Smooth muscle cell (in vitro differentiated cells): ENCODE results near the gene LMO3. TPM values are rescaled to one million over a fixed set of nuclear protein-coding genes. Genes with fewer than 3 reads are reported as not detected.

ENCODE experiments used
- DNase-seq: peaks from one replicate; lab custom pipeline; 2025; ENCODE audit not compliant: unreplicated experiment; lab: John Stamatoyannopoulos, UW
- H2AFZ ChIP-seq: fragments of 200-600 bp; sonication (generic); 2 replicates; pipeline ENCODE4 v1.6.0; 2016; ENCODE audit warnings: antibody characterized with exemption, low read depth, mild to moderate bottlenecking
- H3F3A ChIP-seq: fragments of 200-600 bp; sonication (generic); 2 replicates; pipeline ENCODE4 v1.6.0; 2017; ENCODE audit warnings: antibody characterized with exemption, low read depth
- H3K27ac ChIP-seq: fragments of 200-600 bp; sonication (generic); 2 replicates; pipeline ENCODE4 v1.5.1; 2016; ENCODE audit warnings: low read depth, mild to moderate bottlenecking
- H3K27me3 ChIP-seq: fragments of 200-600 bp; sonication (generic); 2 replicates; pipeline ENCODE4 v1.6.1; 2016; ENCODE audit warnings: low read depth, mild to moderate bottlenecking
- H3K36me3 ChIP-seq: fragments of 200-600 bp; sonication (generic); 2 replicates; pipeline ENCODE4 v1.5.1; 2016; ENCODE audit warnings: low read depth
- H3K4me1 ChIP-seq: fragments of 200-600 bp; sonication (generic); 2 replicates; pipeline ENCODE4 v1.5.1; 2016; ENCODE audit warnings: low read depth
- H3K4me2 ChIP-seq: fragments of 200-600 bp; sonication (generic); 2 replicates; pipeline ENCODE4 v1.6.0; 2016; ENCODE audit warnings: mild to moderate bottlenecking
- H3K4me3 ChIP-seq: fragments of 200-600 bp; sonication (generic); 2 replicates; pipeline ENCODE4 v1.5.1; 2016; ENCODE audit warnings: mild to moderate bottlenecking
- H3K79me2 ChIP-seq: fragments of 200-600 bp; sonication (generic); 2 replicates; pipeline ENCODE4 v1.6.0; 2016; ENCODE audit warnings: low read depth, mild to moderate bottlenecking
- H3K9ac ChIP-seq: fragments of 200-600 bp; sonication (generic); 2 replicates; pipeline ENCODE4 v1.6.0; 2016; ENCODE audit warnings: low read depth
- H3K9me3 ChIP-seq: fragments of 200-600 bp; sonication (generic); replicated peaks from 2 replicates; pipeline ENCODE4 v1.5.1; 2016; ENCODE audit warnings: low read depth
- H4K20me1 ChIP-seq: fragments of 200-600 bp; sonication (generic); 2 replicates; pipeline ENCODE4 v1.6.0; 2016; ENCODE audit warnings: low read depth
- WGBS: methylation state at CpG from one replicate; pipeline ENCODE4 v1.1.7; 2016; ENCODE audit warnings: low lambda C conversion rate; 5-methylcytosine and 5-hydroxymethylcytosine counted together
- polyA plus RNA-seq: library from polyadenylated mRNA; unstranded; fragments of >200 nt; fragmentation: Nextera tagmentation; extraction: Ambion mirVana; gene quantifications from 2 replicates; pipeline ENCODE4 v1.2.1, GENCODE V29; 2016
- total RNA-seq: library from RNA; depleted of rRNA; stranded (reverse); fragments of >200 nt; gene quantifications from 2 replicates; pipeline ENCODE4 v1.2.3, GENCODE V29; 2014
- TF ChIP-seq, protein P1 (sequence below): fragments of 200-600 bp; sonication (generic); IDR thresholded peaks from 2 replicates; pipeline ENCODE4 v1.5.1; 2017; ENCODE audit warnings: borderline replicate concordance, mild to moderate bottlenecking, antibody characterized with exemption; ENCODE audit not compliant: insufficient read depth, poor library complexity, severe bottlenecking

Gene LMO3
- total and polyA plus RNA-seq, 2 experiments from 2014 or later = 0.22 to 1.3 TPM

DNA sequence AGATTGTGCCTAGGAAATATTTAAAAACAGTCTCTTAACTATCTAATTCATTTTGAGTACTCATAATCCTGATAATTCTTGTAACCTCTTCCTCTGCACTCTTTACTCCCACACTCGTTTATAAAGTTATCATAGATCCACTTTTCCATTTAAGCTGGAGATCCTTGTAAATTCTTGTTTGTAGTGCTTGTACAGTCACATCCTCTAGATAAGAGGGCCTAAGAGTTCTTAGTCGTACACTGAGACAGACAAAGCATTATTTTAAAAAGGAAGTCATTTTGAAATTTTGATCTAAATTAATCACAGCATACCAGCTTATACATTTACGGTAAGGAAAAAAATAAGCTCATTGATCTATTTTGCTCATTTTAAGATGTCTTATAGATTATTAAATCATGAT, 42.5 kb downstream of the LMO3 start:
- peak overlapping the region; percentile 25 for H3K4me2 ChIP-seq
- peaks cover 16% of the 10 kb centered on the region for H3K27me3 ChIP-seq
- no peaks in the 10 kb centered on the region for H3K36me3 ChIP-seq
- no peak overlapping the region for H3K4me3 ChIP-seq
- H2AFZ ChIP-seq = no peak overlapping the region
- no peaks in the 10 kb centered on the region for H3F3A ChIP-seq
- H3K4me1 ChIP-seq = no peaks in the 10 kb centered on the region
- H3K9me3 ChIP-seq = no peaks in the 10 kb centered on the region
- TF ChIP-seq, protein P1, sequence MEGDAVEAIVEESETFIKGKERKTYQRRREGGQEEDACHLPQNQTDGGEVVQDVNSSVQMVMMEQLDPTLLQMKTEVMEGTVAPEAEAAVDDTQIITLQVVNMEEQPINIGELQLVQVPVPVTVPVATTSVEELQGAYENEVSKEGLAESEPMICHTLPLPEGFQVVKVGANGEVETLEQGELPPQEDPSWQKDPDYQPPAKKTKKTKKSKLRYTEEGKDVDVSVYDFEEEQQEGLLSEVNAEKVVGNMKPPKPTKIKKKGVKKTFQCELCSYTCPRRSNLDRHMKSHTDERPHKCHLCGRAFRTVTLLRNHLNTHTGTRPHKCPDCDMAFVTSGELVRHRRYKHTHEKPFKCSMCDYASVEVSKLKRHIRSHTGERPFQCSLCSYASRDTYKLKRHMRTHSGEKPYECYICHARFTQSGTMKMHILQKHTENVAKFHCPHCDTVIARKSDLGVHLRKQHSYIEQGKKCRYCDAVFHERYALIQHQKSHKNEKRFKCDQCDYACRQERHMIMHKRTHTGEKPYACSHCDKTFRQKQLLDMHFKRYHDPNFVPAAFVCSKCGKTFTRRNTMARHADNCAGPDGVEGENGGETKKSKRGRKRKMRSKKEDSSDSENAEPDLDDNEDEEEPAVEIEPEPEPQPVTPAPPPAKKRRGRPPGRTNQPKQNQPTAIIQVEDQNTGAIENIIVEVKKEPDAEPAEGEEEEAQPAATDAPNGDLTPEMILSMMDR = no peak
- H3K79me2 ChIP-seq = no peaks in the 10 kb centered on the region
- H3K9ac ChIP-seq = no peak overlapping the region
- H3K27ac ChIP-seq = peak overlapping the region; percentile 0
- WGBS = 24% methylated on average over 3 of the region's 3 CpGs
- no peaks in the 10 kb centered on the region for H4K20me1 ChIP-seq
- DNase-seq = no peak

DNA sequence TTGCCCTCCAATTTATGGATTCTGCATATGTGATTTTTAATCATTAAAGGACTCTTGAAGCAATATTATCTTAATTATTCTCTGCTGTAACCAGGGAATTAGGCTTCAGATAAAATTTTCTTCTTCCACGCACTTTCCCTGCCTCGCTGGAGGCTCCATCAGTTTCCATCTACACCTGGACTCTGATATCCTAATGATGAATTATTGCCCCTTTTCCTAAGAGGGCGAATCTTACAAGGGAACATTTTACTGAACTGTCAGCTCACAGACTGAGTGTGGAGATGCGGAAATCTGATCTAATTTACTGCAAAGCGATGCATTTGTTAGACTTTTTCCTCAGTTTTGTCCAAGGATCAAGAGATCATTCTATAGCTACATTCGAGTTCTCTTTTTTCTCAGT, 43.0 kb downstream of the LMO3 start:
- Histone ChIP-seq H4K20me1 (no peaks in the 10 kb centered on the region), H3K9ac (no peak overlapping the region), H2AFZ (no peak overlapping the region), H3K27ac (peak overlapping the region; percentile 0), H3K4me2 (peak overlapping the region; percentile 25), H3K36me3 (no peaks in the 10 kb centered on the region), H3K4me1 (no peaks in the 10 kb centered on the region), H3K4me3 (no peak overlapping the region), H3F3A (no peaks in the 10 kb centered on the region), H3K27me3 (peaks cover 22% of the 10 kb centered on the region), H3K79me2 (no peaks in the 10 kb centered on the region), H3K9me3 (no peaks in the 10 kb centered on the region)
- DNase-seq = no peak
- TF ChIP-seq, protein P1 = no peak
- WGBS = 71% methylated on average over 6 of the region's 6 CpGs

DNA sequence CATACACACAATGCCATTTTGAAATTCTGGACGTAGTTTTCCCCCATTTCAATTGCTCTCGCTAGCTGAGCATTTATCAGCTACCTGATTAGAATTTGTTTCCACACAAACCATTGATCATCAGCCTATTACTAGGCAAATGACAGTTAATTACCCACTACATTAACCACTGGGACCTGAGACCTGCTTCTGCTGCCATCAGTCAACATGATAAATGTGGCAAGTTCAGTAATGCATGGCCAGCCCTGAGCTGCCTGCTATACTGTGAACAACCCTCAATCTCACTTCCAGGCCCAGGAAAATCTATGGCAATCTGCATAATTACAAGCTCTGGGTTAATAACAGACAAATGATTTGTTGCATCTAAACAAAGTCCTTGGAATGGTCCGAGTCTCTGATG, 43.5 kb downstream of the LMO3 start:
- Histone ChIP-seq H3K36me3 (no peaks in the 10 kb centered on the region), H3K9ac (no peak overlapping the region), H3K4me2 (no peak overlapping the region), H3K4me1 (no peaks in the 10 kb centered on the region), H4K20me1 (no peaks in the 10 kb centered on the region), H3K27me3 (peaks cover 22% of the 10 kb centered on the region), H2AFZ (no peak overlapping the region), H3K27ac (no peak overlapping the region), H3K4me3 (no peak overlapping the region), H3K79me2 (no peaks in the 10 kb centered on the region), H3K9me3 (no peaks in the 10 kb centered on the region), H3F3A (no peaks in the 10 kb centered on the region)
- TF ChIP-seq, protein P1 = no peak
- WGBS = 95% methylated on average over 3 of the region's 3 CpGs
- no peak for DNase-seq

DNA sequence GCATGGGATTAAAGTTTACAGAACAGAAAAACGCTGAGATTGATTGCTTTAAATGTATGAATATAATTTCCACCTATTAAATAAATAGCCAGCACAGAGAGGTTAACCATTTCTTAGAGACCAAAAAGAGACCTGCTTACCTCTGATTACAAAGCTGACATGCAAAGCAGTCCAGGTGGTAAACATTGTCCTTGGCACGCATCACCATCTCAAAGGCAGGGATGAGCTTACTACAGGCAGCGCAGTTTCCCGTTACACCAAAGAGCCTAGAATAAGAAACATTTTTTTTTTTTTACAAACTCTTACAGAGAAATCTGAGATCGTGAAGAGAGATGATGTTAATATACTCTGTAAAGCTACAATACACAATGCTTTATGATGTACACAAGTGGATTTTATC, 45.7 kb downstream of the LMO3 start:
- Histone ChIP-seq H3K27ac (no peak overlapping the region), H3F3A (no peaks in the 10 kb centered on the region), H3K36me3 (no peaks in the 10 kb centered on the region), H3K79me2 (no peaks in the 10 kb centered on the region), H3K4me3 (no peak overlapping the region), H3K27me3 (peaks cover 22% of the 10 kb centered on the region), H3K9me3 (no peaks in the 10 kb centered on the region), H3K4me1 (no peaks in the 10 kb centered on the region), H3K9ac (no peak overlapping the region), H3K4me2 (no peak overlapping the region), H4K20me1 (no peaks in the 10 kb centered on the region), H2AFZ (no peak overlapping the region)
- DNase-seq = no peak
- TF ChIP-seq, protein P1 = no peak
- 71% methylated on average over 5 of the region's 5 CpGs for WGBS
